Skin of body (tissue), 2 donors: ENCODE results near the gene CACNA1I. TPM values are rescaled to one million over a fixed set of nuclear protein-coding genes. Genes with fewer than 3 reads are reported as not detected.

Experiments used
- DNase-seq: peaks from one replicate; lab custom pipeline; 2025; lab: John Stamatoyannopoulos, UW
- total RNA-seq: library from RNA; depleted of rRNA; stranded (reverse); fragments of >200 nt; gene quantifications from one replicate; pipeline ENCODE4 v1.2.3, GENCODE V29; 2014

CACNA1I gene
- total RNA-seq, 1 donor from 2014 or later, result 0.20 TPM

- DNase-seq, result no peak
Observed at GRCh38 chr22:39535831-39536449, 34.6 kb upstream of the CACNA1I start.

DNA sequence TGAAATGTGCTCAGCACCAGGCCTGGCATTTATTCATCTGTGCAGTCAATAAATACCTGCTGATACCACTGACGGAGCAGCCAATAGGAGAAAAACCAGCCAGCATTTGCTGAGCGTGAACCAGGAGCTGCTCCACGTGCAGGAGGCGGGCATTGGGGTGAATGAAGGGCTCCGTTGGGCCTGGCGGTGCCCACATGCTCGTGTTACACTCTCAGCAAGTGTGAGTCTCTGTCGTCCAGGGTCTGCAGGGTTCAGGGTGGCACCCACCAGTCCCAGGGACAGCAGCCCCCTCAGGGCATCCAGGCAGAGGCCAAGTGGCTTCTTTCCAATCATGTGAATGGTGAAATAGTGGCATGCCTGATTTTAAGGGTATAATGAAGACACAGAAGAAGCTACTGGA, 33.8 kb upstream of the CACNA1I start:
- DNase-seq, result no peak

DNA sequence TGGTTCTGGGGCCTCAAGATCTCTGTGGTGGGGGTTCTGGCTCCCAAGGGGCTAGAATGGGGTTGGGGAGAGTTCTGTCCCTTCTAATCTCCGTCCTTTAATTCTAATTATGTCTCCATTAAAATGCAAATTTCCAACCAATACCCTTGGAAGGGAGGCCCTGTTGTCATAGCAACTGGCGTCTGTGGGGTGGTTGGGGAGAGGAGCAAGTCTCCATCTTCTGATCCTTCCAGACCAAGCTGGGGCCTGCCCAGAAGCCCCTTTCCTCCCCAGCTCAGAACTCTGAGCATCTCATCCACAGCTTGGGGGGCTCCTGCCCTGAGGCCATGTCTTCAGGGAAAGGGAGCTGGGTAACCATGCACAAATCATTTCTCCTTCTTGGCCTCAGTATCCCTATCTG, 32.6 kb upstream of the CACNA1I start:
- no peak for DNase-seq

- no peak for DNase-seq
Observed at GRCh38 chr22:39543095-39543494, 27.5 kb upstream of the CACNA1I start.

- DNase-seq, result peak; percentile 14
Observed at GRCh38 chr22:39545386-39546365, 24.9 kb upstream of the CACNA1I start.

DNA sequence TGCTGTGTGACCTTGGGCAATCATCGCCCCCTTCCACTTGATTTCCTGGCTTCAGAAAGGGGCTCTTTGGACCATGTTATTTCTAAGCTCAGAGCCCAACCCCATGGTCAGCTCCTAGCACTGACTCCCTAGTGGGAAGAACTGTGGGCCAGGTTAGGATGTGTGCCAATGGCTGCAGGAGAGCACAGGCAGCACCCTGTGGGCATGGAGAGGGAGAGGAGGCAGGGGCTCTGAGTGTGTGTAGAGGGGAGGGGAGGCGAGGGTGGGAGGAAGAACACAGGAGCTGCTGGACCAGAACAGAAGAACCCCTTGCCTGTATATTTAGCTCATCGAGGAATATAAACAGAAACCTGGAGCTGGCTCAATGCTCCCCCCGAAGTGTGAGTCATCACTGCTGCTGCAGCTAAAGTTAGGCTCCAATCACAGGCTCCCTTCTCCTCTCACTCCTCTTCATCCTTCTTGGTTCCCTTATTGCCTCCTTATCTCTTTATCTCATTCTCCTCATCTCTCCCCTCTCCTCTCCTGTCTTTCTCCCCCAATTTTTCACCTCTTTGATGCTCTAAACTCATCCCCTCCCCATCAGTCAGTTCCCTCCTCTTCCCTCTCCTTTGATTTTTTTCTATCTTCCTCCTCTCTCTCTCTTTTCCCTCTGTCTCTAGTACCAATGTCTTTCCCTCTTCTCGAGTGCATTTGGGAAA, 23.5 kb upstream of the CACNA1I start:
- DNase-seq, result no peak

DNA sequence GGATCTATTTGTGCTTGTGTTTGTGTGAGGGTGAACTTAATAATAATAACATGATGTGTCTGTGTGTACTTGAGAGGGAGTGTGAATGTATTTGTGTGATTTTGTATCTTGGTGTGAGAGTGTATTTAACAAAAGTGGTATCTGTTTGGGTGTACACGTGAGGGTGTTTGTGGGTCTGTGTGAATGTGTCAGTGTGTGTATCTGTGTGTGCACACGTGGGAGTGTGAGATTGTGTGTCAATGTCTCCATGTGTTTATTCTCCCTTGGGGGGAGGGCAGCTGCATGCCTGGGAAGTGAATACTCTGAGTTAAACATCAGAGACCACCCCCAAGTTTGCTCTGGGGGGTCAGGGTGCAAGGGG, 23.0 kb upstream of the CACNA1I start:
- DNase-seq, result no peak

DNA sequence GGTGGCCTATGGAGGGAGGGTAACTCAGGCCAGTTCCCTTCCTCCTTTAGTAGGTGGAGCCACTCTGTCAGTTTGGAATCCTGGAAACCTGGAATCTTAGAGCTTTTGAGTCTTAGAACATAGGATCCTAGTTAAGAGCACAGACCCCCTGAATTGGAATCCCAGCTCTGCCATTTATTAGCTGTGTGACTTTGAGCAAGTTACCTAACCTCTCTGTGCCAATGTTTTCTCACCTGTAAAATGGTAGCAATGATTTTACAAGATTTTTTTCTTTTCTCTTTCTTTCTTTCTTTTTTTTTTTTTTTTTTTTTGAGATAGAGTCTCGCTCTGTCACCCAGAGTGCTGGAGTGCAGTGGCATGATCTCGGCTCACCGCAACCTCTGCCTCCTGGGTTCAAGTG, 17.1 kb upstream of the CACNA1I start:
- no peak for DNase-seq

GRCh38 chr22:39554151-39554550, 16.4 kb upstream of the CACNA1I start:
- DNase-seq, result no peak

DNA sequence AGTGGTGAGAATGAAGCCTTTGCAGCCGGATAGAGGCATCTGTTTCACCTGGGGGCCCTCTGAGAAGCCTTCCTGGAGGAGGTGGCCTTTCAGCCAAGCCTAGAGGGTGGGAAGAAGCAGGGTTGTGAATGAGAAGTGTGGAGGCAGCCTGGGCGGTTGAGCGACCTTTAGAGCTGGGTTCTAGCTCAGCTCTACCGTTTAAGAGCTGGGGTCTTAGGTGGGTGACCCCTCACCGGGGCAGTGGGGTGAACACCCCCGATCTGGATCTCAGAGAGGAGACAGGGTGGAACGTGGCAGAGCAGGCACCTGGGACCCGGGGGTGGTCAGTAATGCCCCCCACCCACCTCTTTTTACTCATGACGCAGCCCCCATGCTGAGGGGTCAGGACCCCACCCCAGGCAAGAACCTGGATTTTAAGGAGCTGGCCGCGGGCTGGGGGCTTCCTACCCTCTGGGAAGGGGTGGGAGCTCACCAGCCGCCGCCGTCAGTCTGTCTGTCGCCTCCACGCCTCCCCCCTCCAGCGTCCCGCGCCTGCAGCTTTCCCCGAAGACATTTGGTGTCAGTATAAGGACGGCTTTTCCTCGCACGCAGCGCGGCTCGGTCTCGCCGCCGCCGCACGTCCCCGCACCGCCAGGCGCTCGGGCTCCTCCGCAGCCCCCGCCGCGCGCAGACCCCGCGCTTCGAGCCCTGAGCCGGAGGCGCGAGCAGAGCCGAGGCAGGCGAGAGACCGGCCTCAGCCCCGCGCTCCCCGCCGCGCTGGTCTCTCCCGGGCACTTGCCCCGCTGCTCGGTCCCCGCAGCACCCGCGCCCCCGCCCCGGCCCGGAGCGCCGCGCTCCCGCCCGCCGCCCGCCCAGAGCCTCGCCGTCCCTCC, 13.3 kb upstream of the CACNA1I start:
- DNase-seq, result no peak

- DNase-seq, result no peak
Observed at GRCh38 chr22:39558254-39558727, 12.3 kb upstream of the CACNA1I start.

- DNase-seq, result no peak
Observed at GRCh38 chr22:39558950-39559349, 11.6 kb upstream of the CACNA1I start.

DNA sequence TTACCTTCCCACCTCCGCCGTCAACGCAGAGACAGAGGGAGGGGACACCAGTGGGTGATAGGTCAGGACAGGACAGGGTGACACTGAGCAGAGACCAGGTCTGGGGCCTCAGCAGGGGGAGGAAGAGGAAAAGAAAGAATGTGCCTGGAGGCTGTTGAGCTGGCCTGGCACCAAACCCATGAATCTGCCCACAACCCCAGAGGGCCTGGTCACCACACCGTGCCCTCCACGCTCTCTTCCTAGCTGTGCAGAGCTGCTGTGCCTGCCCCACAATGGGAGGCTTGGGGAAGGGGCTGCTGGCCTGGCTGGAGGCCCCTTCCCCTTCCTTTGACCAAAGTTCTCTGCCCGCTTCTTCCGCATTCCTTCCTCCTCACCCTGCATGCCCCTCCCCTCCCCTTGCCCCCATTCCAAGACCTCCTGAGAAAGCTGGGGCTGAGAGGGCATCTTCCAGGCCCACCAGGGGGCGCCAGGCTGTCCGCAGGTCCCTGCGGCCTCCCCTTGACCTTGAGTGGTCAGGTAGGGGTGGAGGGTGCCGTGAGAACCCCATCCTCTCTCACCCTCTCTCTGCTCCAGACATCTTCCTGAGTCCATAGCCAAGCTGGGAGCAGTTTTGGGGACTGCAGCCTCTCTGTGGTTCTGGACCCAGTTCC, 11.0 kb upstream of the CACNA1I start:
- no peak for DNase-seq

DNA sequence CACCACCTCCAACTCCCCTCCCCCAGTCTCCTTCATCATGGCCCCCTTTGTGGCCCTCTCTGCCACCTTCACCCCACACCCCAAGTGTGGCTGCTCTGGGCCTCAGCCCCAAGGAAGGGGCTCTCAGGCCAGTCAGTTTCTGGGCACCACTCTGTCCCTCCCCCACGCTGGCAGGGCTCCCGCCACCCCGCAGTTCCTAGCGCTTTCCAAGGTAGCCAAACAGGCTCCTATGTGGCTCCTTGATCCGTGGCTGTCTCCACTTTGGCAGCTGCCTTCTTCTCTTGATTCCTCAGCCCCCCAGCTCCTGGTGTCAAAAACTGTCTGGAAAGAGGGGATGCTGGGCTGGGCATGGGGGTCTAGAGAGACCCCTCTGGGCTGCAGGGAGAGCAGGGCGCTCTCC, 10.4 kb upstream of the CACNA1I start:
- no peak for DNase-seq

- DNase-seq, result no peak
Observed at GRCh38 chr22:39562839-39563489, 7.6 kb upstream of the CACNA1I start.

GRCh38 chr22:39563571-39564428, 6.8 kb upstream of the CACNA1I start:
- no peak for DNase-seq

GRCh38 chr22:39565414-39565944, 5.1 kb upstream of the CACNA1I start:
- no peak for DNase-seq

- DNase-seq, result no peak
Observed at GRCh38 chr22:39567135-39567946, 3.2 kb upstream of the CACNA1I start.
